ENCODE measurements around the gene TRAP1. TPM values are rescaled to one million over a fixed set of nuclear protein-coding genes. Genes with fewer than 3 reads are reported as not detected.

Gene TRAP1
- total and polyA plus RNA-seq, 2 experiments from 2014 or later, result 143 to 228 TPM

DNA sequence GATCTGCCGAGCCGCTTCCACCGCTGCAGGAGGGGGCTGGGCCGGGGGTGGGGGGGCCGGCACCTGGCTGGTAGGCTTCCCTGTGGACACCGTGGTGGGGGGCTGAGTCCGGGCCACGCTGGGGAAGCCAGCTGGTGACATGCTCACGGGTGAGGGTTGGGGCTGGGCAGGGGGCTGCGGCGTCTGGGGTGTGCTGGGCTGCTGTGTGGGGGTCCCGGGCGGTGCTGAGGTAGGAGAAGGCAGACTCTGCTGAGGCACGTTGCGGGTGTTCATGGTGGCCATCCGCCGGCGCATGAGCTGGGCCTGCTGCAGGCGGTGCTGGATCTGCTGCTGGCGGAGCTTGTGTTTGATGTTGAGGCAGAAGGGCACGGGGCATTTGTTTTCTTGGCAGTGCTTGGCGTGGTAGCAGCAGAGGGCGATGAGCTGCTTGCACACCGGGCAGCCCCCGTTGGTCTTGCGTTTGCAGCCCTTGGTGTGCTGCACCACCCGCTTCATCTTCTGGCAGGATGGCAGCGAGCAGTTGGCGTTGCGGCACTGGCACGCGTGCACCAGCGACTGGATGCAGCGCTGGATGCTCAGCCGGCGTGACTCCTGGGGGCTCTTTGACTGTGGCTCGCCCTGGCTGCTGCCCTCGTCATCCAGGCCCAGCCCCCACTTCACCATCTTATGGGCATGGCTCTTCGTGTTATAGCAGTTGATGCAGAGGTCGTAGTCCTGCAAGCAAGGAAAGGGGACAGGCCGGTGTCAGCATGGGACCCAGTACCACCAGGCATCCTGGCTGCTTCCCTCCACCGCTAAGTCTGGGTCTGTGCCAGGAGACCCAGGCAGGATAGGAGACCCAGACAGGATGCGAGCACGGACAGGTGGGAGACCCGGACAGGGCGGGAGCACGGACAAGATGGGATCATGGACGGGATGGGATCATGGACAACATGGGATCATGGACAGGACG is 12.1 kb upstream of the TRAP1 start:
- Mint-ChIP-seq H3K27me3 (ENCODE audit: insufficient read depth, low read depth, poor library complexity) (peaks cover 19% of the 10 kb centered on the region), H3K9me3 (no peaks in the 10 kb centered on the region), H3K36me3 (ENCODE audit: low read depth) (peaks cover 68% of the 10 kb centered on the region), H3K4me3 (no peak overlapping the region), H3K27ac (no peak overlapping the region), H3K4me1 (no peaks in the 10 kb centered on the region)
- TF ChIP-seq EZH2phosphoT487 (IDR thresholded peaks at IDR 0.05; ENCODE audit: unreplicated experiment), result no peak
- no peak for TF ChIP-seq CREB1 (CRISPR knock-in tag; IDR thresholded peaks at IDR 0.05; ENCODE audit: low read depth)
- TF ChIP-seq ZNF331 (CRISPR knock-in tag; IDR thresholded peaks at IDR 0.05; ENCODE audit: low read depth), result no peak
- TF ChIP-seq JUNB (IDR thresholded peaks at IDR 0.05; ENCODE audit: unreplicated experiment), result no peak
- TF ChIP-seq, protein P1, sequence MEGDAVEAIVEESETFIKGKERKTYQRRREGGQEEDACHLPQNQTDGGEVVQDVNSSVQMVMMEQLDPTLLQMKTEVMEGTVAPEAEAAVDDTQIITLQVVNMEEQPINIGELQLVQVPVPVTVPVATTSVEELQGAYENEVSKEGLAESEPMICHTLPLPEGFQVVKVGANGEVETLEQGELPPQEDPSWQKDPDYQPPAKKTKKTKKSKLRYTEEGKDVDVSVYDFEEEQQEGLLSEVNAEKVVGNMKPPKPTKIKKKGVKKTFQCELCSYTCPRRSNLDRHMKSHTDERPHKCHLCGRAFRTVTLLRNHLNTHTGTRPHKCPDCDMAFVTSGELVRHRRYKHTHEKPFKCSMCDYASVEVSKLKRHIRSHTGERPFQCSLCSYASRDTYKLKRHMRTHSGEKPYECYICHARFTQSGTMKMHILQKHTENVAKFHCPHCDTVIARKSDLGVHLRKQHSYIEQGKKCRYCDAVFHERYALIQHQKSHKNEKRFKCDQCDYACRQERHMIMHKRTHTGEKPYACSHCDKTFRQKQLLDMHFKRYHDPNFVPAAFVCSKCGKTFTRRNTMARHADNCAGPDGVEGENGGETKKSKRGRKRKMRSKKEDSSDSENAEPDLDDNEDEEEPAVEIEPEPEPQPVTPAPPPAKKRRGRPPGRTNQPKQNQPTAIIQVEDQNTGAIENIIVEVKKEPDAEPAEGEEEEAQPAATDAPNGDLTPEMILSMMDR (conservative IDR thresholded peaks at IDR 0.05; ENCODE audit: low read depth in 2 of 2), result no peak
- TF ChIP-seq, protein P2, sequence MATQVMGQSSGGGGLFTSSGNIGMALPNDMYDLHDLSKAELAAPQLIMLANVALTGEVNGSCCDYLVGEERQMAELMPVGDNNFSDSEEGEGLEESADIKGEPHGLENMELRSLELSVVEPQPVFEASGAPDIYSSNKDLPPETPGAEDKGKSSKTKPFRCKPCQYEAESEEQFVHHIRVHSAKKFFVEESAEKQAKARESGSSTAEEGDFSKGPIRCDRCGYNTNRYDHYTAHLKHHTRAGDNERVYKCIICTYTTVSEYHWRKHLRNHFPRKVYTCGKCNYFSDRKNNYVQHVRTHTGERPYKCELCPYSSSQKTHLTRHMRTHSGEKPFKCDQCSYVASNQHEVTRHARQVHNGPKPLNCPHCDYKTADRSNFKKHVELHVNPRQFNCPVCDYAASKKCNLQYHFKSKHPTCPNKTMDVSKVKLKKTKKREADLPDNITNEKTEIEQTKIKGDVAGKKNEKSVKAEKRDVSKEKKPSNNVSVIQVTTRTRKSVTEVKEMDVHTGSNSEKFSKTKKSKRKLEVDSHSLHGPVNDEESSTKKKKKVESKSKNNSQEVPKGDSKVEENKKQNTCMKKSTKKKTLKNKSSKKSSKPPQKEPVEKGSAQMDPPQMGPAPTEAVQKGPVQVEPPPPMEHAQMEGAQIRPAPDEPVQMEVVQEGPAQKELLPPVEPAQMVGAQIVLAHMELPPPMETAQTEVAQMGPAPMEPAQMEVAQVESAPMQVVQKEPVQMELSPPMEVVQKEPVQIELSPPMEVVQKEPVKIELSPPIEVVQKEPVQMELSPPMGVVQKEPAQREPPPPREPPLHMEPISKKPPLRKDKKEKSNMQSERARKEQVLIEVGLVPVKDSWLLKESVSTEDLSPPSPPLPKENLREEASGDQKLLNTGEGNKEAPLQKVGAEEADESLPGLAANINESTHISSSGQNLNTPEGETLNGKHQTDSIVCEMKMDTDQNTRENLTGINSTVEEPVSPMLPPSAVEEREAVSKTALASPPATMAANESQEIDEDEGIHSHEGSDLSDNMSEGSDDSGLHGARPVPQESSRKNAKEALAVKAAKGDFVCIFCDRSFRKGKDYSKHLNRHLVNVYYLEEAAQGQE (IDR thresholded peaks at IDR 0.05; ENCODE audit: unreplicated experiment), result no peak
- TF ChIP-seq STAT1 (IDR thresholded peaks at IDR 0.05; ENCODE audit: unreplicated experiment), result no peak
- no peak for TF ChIP-seq POLR2AphosphoS5 (IDR thresholded peaks at IDR 0.05; ENCODE audit: low read depth)
- no peak for TF ChIP-seq ZNF114 (CRISPR knock-in tag; IDR thresholded peaks at IDR 0.05)
- Histone ChIP-seq H3K36me3 (ENCODE audit: insufficient read depth) (peaks cover 4% of the 10 kb centered on the region), H3K4me1 (ENCODE audit: insufficient read depth) (no peaks in the 10 kb centered on the region), H3K4me2 (no peak overlapping the region), H3K9me2 (ENCODE audit: insufficient read depth) (no peaks in the 10 kb centered on the region), H3K4me3 (no peak overlapping the region), H2AFZ (no peak overlapping the region), H3K27me3 (ENCODE audit: insufficient read depth) (no peaks in the 10 kb centered on the region), H4K20me1 (replicated peaks; ENCODE audit: insufficient read depth) (no peaks in the 10 kb centered on the region; the same call in 1 of the 2 replicates), H3K79me2 (replicated peaks; ENCODE audit: insufficient read depth) (no peaks in the 10 kb centered on the region), H3F3A (replicated peaks; ENCODE audit: low read depth) (0 out of 2 replicates have a peak, but pooled peaks cover 2% of the 10 kb centered on the region), H3K27ac (ENCODE audit: low read depth) (no peak overlapping the region)
- ATAC-seq (no peak), DNase-seq (ENCODE audit: low spot score) (no peak)
